OCI-LY1 (cell line): ENCODE results near the gene ZNF521.

Experiments
- CTCF ChIP-seq: fragments of 200-600 bp; sonication (generic), shearing (Covaris generic); IDR thresholded peaks from 2 replicates; pipeline ENCODE4 v1.5.1; 2017; ENCODE audit warnings: mild to moderate bottlenecking, antibody characterized with exemption, low read length, moderate library complexity, mixed read lengths
- EZH2 ChIP-seq: fragments of 200-600 bp; sonication (generic), shearing (Covaris generic); IDR thresholded peaks from 2 replicates; pipeline ENCODE4 v1.8.0; 2017; ENCODE audit warnings: borderline replicate concordance, mixed run types, mild to moderate bottlenecking, antibody characterized with exemption, low read length, moderate library complexity, mixed read lengths

GRCh38 chr18:25074925-25075324 is 277.0 kb downstream of the ZNF521 start:
- no peak for TF ChIP-seq CTCF
- TF ChIP-seq EZH2 = no peak
